Body of pancreas (tissue), 4 donors: ENCODE results near the gene AP1M1.

Source experiments
- POLR2A ChIP-seq, 3 donors: fragments of 450-650 bp; IDR thresholded peaks; one replicate each; pipeline ENCODE4 v1.6.1; 2016; ENCODE audit warnings: antibody characterized with exemption in 3 of 3, mild to moderate bottlenecking in 2 of 3
- TF ChIP-seq, protein P1 (sequence below), 7 experiments: fragments of 450-650 bp in 4 of 7; fragments of 200-600 bp in 3 of 7; sonication (generic) in 3 of 7; IDR thresholded peaks; one replicate each; pipeline ENCODE4 v1.5.1; 2016 to 2019; ENCODE audit warnings: antibody characterized with exemption in 7 of 7

DNA sequence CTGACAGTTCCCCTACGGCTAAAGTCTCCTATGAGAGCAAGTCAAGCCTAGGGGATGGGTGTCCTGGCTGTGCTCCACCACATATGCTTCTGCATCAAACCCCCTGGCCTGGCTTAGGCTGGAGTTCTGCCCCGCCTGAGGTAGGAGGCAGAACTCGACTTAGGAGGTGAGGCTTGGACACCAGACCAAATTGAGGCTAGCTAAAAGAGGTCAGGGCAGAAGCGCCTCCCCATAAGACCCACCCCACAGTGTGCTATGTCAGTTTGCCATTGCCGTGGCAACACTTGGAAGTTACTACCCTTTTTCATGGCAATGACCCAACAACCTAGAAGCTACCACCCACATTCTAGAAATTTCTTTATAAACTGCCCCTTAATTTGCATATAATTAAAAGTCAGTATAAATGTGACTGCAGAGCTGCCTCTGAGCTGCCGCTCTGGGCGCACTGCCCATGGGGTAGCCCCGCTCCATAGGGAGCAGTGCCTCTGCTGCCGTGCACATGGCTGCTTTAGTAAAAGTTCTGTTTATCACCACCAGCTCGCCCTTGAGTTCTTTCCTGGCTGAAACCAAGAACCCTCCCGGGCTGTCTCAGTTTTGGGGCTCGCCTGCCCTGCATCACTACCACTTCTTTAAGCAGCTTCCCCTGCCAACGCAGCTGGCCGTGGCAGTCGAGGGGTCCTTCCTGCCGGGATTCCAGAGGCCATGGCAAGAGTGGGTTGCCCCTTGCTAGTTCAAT is 20.2 kb downstream of the AP1M1 start:
- TF ChIP-seq, protein P1, sequence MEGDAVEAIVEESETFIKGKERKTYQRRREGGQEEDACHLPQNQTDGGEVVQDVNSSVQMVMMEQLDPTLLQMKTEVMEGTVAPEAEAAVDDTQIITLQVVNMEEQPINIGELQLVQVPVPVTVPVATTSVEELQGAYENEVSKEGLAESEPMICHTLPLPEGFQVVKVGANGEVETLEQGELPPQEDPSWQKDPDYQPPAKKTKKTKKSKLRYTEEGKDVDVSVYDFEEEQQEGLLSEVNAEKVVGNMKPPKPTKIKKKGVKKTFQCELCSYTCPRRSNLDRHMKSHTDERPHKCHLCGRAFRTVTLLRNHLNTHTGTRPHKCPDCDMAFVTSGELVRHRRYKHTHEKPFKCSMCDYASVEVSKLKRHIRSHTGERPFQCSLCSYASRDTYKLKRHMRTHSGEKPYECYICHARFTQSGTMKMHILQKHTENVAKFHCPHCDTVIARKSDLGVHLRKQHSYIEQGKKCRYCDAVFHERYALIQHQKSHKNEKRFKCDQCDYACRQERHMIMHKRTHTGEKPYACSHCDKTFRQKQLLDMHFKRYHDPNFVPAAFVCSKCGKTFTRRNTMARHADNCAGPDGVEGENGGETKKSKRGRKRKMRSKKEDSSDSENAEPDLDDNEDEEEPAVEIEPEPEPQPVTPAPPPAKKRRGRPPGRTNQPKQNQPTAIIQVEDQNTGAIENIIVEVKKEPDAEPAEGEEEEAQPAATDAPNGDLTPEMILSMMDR (IDR thresholded peaks at IDR 0.05), result no peak
- TF ChIP-seq POLR2A (IDR thresholded peaks at IDR 0.05), result no peak
